HG03565 (cell line): Measurements from ENCODE around the gene SLC25A39.
"Not testable (repeated sequence)": the region's sequence is repeated elsewhere in the genome, so short reads cannot be mapped to it uniquely, and the experiment has no call there.

Source experiments
- ATAC-seq: cut with Tn5 transposase; IDR thresholded peaks from one replicate; pipeline ENCODE4 v1.9.1; 2021; ENCODE audit warnings: mild to moderate bottlenecking, moderate library complexity; ENCODE audit not compliant: unreplicated experiment

Gene SLC25A39

GRCh38 chr17:44335968-44336367 is 11.3 kb upstream of the SLC25A39 start:
- no peak for ATAC-seq

GRCh38 chr17:44335564-44335963 is 10.9 kb upstream of the SLC25A39 start:
- no peak for ATAC-seq

GRCh38 chr17:44334727-44335126 is 10.1 kb upstream of the SLC25A39 start:
- no peak for ATAC-seq

DNA sequence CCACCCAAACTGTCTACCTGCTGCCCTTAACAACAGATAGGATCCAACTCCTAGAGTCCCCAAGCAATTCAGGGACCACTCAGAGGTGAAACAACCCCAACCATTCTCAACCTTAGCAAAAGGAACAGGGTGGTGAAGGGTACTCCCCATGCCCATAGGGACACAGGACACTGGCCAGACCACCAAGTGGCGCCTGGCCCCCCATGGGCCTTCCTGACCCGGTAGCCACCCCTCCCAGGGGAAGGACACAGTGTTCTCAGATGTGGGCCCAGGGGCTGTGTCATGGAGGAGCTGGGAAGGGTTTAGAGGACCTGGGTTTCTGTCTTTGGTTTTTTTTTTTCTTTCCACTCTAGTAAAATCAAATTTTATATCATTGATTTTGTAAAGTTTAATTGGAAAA is 9.7 kb upstream of the SLC25A39 start:
- no peak for ATAC-seq

- no peak for ATAC-seq
Measured at GRCh38 chr17:44333371-44333770, 8.7 kb upstream of the SLC25A39 start.

- ATAC-seq: no peak
Measured at GRCh38 chr17:44331249-44331760, 6.7 kb upstream of the SLC25A39 start.

DNA sequence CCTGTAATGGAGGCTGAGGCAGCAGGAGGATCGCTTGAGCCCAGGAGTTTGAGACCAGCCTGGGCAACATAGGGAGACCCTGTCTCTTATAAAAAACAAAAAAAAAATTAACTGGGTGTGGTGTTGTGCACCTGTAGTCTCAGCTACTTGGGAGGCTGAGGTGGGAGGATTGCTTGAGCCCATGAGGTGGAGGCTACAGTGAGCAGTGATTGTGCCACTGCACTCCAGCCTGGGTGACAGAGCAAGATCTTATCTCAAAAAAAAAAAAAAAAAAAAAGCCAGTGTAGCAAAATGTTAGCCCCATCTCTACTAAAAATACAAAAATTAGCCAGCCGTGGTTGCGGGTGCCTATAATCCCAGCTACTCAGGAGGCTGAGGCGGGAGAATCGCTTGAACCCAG is 5.6 kb upstream of the SLC25A39 start:
- ATAC-seq: not testable (repeated sequence)

DNA sequence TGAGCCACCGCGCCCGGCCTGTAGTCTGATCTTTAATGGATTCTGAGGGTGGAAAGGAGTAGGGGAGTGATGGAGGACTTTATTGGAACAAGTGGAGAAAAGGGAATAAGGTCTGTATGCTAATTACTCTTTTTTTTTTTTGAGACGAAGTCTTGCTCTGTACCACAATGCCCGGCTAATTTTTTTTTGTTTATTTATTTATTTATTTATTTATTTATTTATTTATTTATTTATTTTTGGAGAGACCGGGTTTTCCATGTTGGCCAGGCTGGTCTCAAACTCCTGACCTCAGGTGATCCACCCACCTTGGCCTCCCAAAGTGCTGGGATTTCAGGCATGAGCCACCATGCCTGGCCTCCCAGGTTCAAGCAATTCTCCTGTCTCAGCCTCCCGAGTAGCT is 4.9 kb upstream of the SLC25A39 start:
- not testable (repeated sequence) for ATAC-seq

DNA sequence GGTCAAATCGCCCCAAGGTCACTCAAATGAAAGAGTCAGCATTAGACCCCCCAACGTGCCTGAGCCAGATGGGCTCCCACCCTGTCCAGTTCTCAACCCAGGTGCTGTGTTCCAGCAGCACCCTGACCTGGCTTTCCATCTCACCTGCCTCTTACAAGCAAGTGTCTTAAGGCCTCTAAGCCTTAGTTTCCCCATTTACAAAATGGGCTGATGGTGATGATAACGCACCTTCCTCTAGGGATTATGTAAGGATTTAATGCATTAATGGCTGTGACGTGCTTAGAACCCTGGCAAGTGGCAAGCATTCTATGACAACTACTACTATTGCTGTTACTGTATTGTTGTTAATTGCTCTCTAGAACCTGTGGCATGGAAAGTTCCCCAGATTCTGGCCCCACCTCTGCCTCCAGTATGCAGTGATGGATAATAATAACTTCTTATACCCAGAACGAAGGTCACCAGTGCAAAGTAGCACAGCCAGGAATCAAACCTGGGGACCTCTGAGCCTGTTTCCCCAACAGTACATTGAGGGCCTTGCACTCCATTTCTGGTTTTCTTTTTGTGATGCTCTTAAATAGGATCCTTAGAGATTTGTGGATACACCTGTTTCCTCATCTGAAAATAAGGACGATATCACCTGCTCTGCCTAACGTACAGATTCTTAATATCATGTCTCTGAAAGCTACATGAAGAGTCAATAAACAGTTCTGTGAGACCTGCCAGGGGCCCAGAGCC is 3.3 kb upstream of the SLC25A39 start:
- ATAC-seq: no peak

- ATAC-seq: peak; percentile 45
Measured at GRCh38 chr17:44326861-44327444, 2.3 kb upstream of the SLC25A39 start.

DNA sequence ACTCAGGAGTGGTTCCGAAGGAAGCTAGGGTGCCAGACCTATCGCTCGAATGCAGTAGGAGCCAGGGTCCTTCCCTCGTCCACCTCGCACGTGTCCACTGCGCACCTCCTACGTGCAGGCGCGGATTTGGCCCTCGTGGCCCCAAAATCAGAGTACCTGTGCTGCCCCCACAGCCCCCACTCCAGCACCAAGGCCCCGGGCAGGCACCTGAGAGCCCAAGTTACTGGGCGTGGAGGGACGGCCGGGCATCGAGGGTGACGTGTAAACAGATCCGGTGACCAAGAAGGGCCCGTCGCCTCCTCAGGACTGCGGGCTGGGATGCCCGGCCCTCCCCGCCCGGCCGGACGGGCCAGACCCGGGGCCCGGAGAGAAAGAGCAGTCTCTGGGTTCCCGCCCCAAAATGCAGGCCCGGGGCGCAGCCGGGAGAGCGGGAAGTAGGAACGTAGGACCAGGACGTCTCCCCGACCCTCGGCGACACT is 492 bp downstream of the SLC25A39 start:
- peak; percentile 0 for ATAC-seq

- no peak for ATAC-seq
Measured at GRCh38 chr17:44323359-44324091, 1.1 kb downstream of the SLC25A39 start.

DNA sequence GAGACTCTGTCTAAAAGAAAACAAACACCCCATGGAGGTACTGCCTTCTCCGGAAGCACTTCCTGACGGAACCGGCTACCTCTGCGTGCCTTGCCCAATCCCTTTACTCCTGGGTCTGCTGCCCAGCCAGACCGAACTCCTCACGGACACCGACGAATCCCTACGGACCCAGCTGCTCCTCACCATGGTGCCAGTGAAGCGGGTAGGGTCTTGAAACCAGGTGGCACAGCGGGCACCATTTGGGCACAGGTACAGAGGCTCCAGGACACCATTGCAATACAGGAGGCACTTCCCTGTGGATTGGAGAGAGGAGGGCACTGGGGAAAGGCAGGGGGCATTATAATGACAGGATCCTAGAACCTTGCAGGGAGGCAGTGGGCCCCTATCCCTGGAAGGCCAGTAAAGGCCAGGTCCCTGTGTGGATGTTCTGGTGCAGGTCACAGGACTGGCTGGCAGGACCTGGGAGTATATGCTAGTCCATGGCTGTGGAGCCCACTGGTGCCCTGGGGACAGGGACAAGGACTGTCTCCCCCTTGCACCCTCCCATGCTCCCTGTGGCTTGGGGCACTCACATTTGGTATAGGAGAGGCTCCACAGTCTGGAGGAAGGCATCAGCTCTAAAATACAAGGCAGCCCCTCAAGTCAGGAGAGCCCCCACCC is 2.3 kb downstream of the SLC25A39 start:
- no peak for ATAC-seq

DNA sequence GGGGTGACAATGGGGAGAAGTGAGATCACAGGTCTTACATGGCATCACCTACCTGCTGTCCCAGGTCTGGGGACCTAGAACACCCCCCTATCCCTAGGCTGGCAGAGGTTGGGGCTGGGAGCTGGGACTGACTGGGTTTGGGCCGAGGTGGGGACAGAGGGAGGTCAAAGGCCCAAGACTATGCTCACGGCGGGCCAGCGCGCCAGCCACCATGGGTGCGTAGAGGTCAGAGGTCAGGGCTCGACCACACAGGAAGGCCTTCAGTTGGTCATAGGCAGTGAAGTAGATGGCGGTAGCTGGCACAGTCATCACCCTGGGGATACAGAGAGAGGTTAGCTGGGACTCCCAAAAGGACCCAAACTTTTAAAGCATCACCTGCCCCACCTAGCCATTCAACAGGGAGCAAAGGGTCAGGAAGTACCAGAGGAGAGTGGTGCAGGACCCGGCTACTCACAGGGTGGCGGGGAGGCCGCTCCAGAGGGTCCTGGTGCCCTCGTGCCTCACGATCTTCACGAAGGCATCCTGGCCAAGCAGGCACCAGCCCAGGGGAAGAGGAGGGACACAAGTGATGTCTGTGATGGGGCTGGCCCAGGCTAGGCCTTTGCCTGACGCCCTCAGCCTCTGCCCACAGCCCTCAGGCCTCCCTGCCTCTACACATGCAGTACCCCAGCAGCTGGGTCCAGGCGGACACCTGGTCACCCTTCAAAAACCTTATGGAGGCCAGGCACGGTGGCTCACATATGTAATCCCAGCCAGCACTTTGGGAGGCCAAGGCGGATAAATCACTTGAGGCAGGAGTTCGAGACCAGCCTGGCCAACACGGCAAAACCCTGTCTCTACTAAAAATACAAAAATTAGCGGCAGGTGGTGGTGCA is 3.1 kb downstream of the SLC25A39 start:
- no peak for ATAC-seq

DNA sequence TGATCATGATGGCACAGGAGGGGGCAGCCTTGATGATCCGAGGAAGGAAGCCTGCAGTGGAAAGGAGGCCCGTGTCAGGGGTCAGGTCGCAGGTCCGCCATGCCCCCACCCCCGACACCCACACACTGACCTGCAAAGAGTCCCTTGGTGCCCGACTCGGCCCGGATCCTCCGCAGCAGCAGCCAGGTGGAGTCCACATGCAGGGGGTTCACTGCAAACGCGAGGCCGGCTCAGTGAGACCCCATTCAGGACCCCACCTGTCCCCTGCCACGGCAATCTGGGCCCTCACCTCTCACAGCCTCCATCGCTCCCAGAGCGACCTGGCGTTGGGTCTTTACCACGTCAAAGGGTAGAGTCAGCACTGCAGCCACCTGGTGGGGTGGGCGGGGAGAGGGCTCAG is 4.6 kb downstream of the SLC25A39 start:
- no peak for ATAC-seq

- no peak for ATAC-seq
Measured at GRCh38 chr17:44318077-44318892, 6.3 kb downstream of the SLC25A39 start.

DNA sequence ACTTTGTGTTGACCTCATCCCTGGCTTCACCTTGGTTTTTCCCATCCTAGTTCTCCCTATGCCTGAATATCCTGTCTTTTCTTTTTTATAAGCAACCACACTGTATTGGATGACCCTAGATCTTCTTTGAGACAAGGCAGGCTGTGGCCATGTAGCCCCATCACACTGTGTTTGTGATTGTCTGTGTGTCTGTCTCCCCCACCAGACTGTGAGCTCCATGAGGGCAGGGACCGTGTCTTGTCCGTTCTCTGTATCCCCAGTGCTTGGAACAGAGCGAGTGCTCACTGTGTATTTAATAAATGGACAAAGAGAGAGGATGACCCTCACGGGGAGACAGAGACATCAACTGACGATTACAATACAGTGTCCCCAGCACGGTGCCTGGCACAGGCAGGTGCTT is 7.1 kb downstream of the SLC25A39 start:
- no peak for ATAC-seq

DNA sequence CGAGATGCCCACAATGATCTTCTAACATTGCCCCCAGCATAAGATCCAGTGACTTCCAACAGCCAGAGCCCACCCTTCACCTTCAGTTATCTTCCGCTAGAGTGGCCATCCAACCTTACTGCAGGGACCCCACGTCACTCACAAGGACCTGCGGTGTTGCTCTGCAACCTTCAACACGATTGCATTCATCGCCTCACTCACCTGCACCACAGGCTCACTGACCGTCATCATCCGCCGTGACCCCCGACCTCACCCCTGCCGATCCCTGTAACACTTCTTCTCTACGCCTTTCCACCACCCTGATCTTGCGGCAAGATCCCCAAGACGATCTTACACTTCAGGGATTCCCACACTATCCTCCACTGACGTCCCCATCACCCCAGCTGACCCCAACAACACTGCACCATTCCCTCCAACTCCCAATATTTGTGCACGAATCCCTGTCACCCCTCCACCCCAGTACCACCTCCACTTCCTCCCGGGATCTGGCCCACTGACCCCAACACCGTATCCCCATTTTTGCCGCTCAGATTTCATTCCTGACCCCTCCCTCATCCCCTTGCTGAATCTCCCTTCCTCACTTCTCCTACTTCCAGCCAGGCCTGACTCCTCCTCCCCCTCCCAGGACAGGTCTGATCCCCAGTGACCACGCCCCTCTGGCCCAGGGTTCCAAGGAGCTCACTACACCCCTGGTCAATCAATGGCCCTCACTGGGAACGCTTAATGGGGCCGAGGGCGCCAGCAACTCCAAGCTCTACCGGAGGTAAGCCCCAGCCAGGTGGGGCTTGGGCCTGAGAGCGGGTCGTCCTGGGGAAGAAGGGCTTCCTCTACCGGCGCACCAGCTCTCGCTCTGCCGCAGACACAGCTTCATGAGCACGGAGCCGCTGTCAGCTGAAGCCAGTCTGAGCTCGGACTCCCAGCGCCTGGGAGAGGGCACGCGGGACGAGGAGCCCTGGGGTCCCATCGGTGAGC is 8.6 kb downstream of the SLC25A39 start:
- ATAC-seq: no peak
